ELR (cell line): ENCODE data around the gene XYLT1.

Experiments used
- DNase-seq: peaks from one replicate; pipeline ENCODE4 v3.0.0-alpha.2; 2015; ENCODE audit warnings: low read depth

Gene XYLT1

DNA sequence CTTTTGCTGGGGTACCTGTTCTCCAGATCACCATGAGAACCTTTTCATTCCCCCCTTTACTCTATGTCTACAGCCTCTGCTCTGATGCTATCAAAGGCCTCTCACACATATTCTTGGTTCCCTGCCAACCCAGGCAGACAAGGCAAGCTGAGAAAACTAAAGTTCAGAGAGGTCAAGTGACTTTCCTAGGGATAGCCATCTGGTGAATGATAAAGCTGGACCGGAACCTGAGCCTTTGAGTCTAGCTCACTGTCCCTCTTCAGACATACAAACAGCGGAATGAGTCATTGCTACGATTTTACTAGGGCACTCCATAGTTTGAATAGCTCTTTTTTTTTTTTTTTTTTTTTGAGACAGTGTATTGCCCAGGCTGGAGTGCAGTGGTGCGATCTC, 73.3 kb downstream of the XYLT1 start:
- DNase-seq = peak; percentile 83

DNA sequence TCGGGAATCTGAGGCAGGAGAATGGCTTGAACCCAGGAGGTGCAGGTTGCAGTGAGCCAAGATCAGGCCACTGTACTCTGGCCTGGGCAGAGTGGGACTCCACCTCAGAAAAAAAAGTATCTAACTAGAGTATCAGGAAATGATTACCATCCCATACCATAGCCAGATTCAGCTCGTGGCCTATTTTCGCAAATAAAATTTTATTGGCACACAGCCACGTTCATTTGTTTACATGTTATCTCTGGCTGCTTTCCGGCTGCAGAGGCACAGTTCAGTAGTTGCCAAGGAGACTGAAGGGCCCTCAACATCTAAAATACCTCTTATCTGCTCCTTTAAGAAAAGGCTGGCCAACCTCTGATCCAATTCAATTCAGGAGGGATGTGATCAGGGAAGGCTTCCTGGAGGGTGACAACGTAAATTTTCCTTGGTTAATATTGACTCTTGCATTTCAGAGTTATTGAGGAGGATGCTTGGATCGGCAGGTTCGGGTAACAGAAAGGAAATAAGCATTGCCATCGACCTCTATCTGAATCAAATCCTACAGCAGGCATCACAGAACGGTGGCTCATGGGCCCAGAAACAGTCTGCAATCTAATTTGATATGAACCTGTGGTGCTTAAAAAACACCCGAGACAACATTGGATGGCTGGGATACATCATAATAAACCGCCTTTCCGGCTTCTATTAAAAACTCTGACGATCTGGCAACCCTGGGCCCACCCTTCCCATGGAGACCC, 73.8 kb downstream of the XYLT1 start:
- peak; percentile 12 for DNase-seq

DNA sequence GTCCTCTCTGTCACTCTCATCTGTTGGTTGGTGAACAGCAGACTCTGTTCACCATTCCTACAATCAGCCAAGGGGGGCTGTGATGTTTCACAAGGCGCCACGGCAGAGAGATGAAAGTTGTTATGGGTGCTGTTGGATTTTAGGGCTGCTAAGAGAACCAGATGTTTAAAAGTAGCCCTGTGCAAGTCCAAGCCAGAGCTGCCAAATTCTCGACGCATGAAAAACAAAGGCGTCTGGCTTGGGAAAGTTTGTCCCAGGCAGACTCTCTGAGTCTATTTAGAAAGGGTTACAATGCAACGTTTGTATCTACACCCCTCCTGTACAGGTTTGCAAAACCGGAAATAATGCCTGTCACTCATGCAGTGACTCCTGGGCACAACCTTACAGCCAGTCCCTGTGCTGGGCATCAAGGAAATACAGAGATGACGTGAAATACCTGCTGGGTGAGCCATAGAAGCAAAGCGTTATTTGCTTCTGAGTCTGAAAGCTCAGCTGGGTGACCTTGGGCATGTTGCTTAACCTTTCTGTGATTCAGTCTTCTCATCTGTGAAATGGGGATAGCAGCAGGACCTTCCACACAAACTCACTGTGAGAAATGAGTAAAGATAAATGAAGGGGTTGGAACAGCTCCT, 74.8 kb downstream of the XYLT1 start:
- no peak for DNase-seq

DNA sequence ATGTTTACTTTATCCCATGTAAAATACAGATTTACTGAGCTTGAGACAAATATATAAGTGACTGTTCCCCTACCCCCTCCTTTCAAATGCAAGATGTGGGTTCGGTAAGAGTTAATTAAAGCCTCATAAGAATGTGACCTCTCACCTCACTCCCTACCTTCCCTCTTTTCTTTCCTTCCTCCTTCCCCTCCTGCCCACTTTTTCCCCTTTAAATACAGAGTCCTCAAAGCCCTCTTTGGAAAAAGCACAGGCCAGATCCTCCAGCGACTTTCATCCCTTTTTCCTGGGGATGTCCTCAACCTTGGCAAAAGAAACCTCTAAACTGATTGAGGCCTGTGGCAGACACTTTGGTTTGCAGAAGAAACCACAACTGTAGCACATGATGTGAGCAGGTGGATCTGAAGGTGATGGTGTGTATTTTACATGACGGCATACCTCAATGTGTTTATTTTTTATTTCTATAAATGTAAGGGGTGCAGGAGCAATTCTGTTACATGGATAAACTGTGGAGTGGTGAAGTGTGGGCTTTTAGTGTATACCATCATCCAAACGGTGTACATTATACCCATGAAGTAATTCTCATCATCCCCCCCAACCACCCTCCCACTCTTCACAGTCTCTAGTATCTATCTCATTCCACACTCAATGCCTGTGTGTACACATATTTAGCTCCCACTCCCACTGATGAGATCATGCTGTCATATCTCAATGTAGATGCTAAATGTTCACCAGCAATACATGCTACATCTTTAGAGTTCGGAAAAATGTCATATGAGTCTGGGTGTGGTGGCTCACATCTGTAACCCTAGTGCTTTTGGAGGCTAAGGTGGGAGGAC, 77.7 kb downstream of the XYLT1 start:
- DNase-seq = no peak

DNA sequence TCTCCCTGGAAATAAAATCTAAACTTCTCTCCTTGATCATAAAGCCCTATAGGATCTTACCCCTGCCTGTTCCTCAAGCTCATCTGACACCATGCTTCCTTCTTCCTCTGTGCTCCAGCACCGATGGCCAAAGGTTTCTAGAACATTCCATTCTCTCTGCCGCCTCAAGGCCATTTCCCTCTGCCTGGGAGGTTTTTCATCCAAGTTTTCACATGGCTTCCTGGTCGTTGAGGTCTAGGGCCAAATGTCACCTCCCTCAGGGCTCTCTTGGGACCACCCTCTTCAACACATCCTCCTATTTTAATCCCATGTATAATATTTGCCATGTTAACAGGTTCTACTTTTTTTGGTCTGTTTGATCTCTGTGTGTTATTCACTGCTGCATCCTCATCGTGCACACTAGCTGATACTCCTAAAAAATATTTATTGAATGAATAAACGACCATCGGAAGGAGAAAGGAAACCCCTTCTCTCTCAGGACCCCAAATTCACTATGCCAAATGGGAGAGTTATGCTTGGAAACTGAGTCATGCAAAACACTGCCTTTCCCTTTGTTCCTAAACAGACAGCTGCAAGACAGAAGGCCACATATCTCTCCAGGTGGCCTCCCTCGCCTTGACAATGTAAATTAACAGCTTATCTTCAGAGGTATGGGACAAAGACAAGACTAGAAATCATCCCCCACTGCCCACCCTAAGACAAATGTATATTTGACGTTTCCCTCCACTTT, 78.5 kb downstream of the XYLT1 start:
- no peak for DNase-seq

DNA sequence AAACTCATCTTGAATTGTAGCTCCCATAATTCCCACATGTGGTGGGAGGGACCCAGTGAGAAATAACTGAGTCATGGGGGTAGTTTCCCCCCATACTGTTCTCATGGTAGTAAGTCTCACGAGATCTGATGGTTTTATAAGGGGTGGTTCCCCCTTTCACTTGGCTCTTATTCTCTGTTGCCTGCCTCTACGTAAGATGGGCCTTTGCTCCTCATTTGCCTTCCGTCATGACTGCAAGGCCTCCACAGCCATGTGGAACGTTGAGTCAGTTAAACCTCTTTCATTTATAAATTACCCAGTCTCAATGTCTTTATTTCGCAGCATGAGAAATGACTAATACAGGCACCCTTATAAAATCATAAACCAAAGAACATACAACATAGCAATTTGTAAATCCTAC, 79.0 kb downstream of the XYLT1 start:
- DNase-seq = no peak

DNA sequence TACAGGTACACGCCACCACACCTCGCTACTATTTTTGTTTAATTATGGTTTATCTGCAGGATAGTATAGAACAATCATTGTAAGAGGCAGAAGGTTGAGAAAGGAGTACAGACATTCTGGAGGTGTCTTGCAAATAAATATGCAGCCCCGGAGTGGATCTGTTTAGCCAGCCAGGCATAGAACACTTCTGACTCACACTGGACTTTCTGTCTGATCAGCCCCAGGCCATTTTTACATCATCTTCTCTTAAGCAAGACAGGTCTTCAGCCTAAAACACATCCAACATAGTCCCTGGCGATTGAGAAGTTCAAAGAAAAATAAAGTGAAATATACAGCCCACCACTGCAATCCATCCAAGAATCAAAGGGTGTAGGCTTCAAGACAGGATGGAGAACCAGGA, 81.4 kb downstream of the XYLT1 start:
- DNase-seq = peak; percentile 84

DNA sequence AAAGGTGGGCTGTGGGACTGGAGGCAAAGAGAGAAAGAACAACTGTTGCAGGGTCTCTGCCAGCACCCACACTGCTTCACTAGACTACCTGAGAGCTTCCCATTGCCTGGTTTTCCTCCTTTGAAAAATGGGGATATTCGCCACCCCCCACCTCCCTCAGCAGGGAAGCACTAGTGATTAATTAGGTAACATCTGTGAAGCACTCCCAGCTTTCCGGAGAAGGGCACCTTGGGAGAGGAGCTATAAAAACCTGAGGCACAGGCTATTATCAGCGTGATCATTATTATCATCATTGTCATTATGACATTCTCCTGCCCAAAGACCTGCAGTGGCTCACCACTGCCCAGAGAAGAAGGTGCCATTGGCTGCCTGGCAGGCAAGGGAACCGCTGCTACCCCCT, 83.5 kb downstream of the XYLT1 start:
- DNase-seq = no peak

DNA sequence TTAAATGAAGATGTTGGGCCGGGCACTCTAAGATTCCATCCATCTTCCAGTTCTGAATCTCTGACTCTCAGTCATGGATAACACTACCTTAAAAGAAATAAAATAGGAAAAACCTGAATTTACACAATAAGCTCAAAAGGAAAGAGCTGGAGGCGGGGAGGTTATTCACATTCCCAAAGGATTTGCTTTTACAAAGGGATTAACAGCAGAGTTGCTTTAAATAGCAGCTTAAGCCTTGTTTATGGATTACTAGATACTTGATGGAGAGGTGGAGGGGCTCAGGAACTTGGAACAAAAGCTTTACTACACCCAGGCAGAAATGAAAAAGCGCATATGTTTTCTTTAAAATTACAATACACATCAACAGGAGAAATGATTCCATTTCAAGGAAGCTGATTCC, 84.5 kb downstream of the XYLT1 start:
- no peak for DNase-seq

DNA sequence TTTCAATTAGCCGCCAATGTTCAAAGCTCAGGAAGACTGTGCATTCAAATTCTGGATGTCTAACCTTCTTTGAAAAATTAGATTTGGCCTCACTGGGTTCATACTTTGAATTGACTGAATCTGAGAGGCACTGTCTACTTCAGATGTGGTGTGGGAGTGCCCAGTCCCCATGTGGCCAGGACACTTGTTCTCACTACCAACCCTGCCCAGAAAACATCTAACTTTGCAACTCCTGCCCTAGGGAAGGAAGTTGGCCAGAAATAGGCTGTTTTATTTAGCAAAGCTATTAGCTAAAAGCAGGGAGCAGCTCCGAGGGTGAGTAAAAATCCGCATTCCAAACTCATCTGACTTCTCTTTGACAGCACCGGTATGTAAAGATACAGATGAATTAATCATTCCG, 86.3 kb downstream of the XYLT1 start:
- no peak for DNase-seq

DNA sequence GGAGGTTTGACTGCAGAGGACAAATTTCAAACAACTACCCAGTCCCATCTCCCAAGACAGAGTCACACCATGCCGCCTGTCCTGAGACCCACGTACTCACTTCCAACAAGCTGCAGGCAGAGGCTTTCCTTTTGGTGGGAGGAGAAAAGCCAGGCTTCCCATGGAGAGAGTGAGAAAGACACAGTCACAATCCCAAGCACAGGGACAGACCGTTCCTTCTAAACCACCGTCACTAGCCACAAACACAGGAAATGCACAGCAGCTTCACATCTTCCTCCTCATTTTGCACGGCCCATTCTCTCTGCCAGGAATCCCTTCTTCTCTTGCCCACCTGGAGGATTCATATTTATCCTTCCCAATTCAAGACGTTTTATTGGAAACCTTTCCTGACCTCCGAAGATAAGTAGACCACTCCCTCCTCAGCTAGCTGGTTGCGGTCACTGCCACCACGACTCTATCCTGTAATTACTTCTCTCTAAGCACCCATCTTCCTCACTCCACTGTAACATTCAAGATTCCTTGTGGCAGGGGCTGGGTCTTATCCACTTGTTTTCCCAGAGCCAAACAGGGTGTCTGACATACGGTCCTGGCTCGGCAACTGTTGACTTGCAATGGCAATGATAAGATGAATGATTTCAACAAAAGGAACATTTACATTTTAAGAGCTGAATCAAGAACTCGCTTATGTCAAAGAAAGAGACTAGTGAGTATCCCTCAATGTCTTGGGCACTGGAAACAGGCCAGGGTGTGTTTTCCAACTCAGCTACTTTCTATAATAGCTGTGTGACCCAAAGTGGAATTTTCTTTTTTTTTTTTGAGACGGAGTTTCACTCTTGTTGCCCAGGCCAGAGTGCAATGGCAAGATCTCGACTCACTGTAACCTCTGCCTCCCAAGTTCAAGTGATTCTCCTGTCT, 87.6 kb downstream of the XYLT1 start:
- DNase-seq = no peak

DNA sequence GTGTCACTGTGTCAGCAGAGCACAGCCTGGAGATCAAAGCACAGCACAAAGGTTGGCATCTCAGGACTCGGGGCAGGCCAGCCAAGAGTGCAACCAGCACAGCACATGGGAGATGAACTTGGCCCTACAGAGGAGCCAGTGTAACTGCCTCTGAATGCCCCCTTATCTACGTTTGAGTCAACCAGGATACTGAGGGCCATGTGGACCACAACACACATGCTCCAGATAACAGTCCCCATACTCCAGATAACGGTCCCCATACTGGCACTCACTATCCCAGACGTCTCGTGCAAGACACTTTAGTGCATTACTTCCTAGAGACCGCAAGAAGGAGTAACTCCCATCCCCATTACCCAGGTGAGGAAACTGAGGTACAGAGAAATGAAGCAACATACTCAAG, 88.2 kb downstream of the XYLT1 start:
- DNase-seq = no peak

DNA sequence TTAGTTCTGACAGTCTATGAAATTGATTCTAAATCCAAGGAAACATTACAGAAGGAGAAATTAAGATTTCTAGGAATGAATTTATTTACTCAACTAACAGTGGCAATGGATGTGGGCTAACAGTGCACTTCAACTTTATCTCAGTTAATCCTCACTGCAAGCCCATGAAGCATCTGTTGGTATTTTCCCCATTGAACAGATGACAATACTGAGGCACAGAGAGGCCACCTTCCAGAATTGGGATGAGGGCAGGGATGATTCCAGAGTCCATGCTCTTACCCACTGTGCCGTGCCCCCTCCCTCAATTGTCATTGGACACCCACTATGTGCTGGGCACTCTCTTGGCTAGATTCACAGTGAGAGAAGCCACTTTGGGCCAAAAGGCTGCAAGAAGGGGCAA, 89.0 kb downstream of the XYLT1 start:
- DNase-seq = no peak

DNA sequence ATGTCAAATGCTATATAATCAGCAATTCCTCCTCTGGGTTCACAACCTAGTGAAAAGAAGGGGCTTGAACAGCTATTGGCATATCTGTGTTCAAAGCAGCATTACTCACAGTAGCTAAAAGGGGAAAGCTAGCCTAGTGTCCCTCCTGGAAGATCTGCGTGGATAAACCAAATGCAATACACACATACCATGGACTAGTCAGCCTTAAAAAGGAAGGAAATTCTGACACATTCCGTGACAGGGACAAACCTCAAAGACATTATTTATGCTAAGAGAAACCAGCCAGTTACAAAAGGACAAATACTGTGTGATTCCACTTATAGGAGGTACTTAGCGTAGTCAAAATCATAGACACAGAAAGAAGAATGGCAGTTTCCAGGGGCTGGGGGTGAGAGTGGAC, 90.1 kb downstream of the XYLT1 start:
- peak; percentile 24 for DNase-seq

DNA sequence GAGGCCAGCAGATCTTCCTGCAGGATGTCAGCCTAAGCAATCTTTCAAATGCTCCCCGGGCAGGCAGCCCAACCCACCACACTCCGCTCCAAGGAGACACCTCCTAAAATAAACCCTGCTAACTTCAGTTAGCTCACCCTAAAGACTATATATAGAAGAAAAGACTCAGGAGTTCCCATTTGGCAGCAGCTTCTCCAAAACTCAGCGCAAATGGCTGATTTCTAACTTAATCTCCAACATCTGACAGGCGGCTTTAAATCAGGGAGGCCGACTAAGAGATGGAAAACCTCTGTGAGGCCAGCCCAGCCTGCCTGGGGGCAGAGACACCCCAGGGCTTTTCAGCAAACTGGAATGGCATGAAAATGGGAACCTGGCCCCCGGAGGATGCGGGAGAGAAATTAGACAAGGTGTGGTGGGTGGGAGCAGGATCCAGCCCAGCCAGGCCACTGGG, 91.6 kb downstream of the XYLT1 start:
- DNase-seq = no peak

DNA sequence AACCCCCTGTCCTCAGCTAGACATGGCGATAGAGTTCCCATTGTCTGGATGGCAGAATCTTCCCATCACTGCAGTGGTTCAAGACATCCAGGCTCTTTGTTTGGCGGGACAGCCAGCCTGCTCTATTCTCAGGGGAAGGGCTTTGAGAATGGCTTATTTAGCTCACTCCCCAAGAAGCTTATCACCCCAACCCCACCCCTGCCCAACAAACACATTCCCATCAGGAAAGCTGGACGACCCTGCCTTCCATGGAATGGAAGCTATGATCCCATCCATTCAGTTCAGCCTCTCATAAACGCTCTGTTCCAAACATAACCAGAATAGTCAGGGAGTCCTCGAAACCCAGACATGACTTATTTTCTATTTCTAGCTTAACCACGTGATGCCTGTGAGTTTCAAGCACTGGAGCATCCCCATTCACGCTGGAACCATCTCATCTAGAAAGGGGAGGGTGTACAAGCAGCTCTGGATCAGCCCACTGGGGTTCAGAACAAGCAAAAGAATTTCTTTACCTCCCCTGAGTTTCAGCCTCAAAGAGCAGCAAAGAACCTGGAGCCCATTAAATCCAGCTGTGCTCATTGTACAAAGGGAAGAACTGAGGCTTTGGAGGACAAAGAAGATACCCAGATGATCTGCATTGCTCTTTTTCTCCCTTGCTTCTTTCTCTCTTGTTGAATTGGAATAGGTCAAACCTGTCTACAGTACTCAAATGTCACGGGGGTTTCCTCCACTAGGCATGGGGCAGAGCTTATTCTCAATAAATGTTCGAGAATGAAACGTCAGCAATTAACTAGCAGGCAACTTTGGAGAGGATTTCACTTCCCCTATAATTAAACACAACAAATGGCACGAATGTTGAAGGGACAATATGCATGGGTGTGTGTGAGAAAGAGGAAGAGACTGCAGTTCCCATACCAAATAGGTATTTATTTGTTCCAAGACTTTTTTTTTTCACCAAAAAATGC, 93.1 kb downstream of the XYLT1 start:
- no peak for DNase-seq

DNA sequence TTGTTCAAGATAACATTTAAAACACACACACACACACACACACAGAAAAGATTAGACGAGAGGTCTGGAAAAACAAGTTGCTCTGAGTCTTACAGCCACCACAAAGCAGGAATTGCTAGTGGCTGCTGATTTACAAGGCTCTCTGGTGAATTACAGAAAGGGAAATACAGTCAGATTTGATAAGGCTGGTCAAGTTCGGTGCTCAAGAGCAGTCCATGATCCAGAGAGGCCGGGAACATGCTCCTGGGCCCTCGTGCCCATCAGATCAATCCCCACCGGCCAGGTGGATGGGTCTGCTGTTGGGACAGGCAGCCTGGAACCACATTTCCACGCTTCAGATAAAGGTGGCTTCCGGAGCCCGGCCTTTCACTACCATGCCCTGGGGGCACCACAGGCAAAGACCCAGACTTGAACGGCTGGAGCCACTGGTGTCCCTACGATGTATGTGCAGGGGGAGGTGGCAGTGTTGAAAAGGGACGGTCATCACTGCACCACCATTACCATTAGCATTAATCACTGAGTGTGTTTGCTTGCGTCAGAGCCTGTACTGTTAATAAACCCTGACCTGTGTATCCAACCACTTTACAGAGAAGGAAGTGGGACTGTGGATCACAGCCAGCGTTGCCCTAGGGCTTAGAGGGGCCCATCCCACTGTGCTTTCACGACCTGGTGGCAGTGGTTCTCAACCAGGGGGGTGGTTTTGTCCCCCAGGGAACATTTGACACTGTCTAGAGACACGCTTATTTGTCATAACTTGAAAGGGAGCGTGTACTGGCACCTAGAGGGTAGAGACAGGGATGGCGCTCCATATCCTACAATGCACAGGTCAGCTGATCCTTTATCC, 95.1 kb downstream of the XYLT1 start:
- DNase-seq = no peak

DNA sequence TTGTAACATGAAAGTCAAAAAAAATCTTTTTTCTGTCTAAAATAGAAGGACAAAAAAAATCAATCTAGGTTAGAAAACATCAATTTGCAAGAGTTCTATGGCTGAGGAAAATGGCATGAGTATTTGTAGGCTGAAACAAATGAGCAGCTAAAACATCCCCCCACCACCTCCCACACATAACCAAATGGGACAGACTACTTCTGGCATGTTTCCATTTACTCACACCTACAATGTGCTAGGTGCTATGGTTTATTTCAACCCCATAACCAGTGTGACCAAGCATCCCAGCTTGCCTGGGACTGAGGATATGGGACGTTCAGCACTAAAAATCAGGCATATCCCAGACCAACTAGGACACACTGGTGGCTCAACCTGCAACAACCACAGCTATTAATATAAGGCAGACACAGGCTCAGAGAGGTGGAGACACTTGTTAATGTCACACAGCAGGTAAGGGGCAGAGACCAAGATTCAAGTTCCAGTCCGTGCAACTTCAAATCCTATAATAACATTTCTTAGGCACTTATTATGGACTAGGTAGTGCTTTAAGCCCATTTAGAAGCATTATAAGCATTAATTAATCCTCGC, 96.0 kb downstream of the XYLT1 start:
- DNase-seq = no peak

DNA sequence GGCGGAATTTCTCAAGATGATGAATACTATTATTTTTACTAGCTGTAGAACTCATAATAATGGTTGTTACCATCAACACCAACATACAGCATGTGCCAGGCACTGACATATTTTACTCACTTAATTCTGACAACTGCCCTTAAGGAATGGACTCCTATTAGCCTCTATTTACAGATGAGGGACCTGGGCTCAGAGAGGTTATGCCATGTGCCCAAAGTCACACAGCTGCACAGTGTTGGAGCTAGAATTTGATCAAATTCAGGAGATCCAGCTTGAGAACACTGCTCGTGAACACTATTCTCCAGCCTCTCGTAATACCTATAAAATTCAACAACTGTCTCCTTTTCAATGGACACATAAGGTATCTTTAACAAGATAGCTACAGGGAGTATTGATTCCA, 97.2 kb downstream of the XYLT1 start:
- no peak for DNase-seq
